ENCODE results near the gene VANGL2.
A peak's percentile ranks its signal among the peaks of the same experiment; 100 is the strongest.

DNA sequence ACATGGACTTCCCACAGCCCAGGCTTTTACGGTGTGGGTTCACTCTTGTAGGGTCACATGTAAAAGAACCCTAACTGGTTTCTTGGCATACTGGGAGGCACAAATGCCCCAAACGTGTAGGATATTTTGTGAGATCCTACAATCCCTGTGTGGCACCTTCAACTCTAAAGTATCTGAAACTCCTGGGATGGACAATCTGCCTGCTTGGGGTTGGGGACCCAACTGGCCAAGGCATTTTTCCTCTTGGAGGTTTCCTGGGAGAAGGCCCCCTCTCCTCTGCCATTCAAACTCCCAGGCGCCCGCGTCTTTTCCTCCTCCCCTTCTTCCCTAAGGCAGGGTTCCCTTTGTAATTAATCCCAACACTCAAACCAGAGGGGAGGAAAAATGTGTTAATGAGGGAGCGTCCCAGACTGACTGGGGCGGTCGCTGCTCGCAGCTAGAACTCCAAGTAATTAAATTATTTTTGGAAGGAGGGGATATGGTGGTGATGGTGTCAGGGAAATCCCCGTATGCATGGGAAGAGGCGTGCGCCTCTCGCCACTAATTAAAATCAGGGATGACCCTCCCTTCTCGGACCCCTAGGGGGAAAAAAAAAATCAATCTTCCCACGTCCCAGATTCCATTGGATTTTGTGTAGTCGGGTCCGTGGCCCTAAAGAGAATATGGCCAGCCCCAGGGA, 681 bp upstream of the VANGL2 start:
- TF ChIP-seq, protein P1, sequence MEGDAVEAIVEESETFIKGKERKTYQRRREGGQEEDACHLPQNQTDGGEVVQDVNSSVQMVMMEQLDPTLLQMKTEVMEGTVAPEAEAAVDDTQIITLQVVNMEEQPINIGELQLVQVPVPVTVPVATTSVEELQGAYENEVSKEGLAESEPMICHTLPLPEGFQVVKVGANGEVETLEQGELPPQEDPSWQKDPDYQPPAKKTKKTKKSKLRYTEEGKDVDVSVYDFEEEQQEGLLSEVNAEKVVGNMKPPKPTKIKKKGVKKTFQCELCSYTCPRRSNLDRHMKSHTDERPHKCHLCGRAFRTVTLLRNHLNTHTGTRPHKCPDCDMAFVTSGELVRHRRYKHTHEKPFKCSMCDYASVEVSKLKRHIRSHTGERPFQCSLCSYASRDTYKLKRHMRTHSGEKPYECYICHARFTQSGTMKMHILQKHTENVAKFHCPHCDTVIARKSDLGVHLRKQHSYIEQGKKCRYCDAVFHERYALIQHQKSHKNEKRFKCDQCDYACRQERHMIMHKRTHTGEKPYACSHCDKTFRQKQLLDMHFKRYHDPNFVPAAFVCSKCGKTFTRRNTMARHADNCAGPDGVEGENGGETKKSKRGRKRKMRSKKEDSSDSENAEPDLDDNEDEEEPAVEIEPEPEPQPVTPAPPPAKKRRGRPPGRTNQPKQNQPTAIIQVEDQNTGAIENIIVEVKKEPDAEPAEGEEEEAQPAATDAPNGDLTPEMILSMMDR (IDR thresholded peaks at IDR 0.05) = peak in 1 of 12 donors; percentile 6
- no peak for TF ChIP-seq POLR2A (IDR thresholded peaks at IDR 0.05)
